HepG2 (cell line): ENCODE results near the gene CHID1. TPM values are rescaled to one million over a fixed set of nuclear protein-coding genes. Genes with fewer than 3 reads are reported as not detected.

Experiments used
- BATF2 ChIP-seq: sonication (generic); formaldehyde crosslinking; IDR thresholded peaks from 2 replicates; pipeline ENCODE4 v1.8.0; 2022; ENCODE audit warnings: mild to moderate bottlenecking, missing genetic modification reagents, moderate library complexity
- CSRNP1 ChIP-seq: sonication (generic); formaldehyde crosslinking; IDR thresholded peaks from 2 replicates; pipeline ENCODE4 v1.8.1; 2023; ENCODE audit warnings: mild to moderate bottlenecking, missing genetic modification reagents
- ELF4 ChIP-seq: sonication (generic); formaldehyde crosslinking; IDR thresholded peaks from 2 replicates; pipeline ENCODE4 v1.5.0; 2020; ENCODE audit warnings: missing genetic modification reagents, mild to moderate bottlenecking, moderate library complexity, borderline replicate concordance
- EZH2 ChIP-seq: conservative IDR thresholded peaks from 2 replicates; pipeline ENCODE4 v1.6.1; 2012; ENCODE audit warnings: mild to moderate bottlenecking, low read depth, low read length, moderate library complexity
- FOXA1 ChIP-seq, 2 experiments: fragments of 450-650 bp in 1 of 2; sonication (generic) in 1 of 2; formaldehyde crosslinking in 1 of 2; IDR thresholded peaks; 2 replicates each; pipeline versions ENCODE4 v1.4.0 to v1.6.1; 2016 to 2020; ENCODE audit warnings: missing genetic modification reagents in 1 of 2
- FOXO1 ChIP-seq: sonication (generic); formaldehyde crosslinking; IDR thresholded peaks from 2 replicates; pipeline ENCODE4 v1.4.0; 2020; ENCODE audit warnings: missing genetic modification reagents
- GABPB1 ChIP-seq: IDR thresholded peaks from 2 replicates; pipeline ENCODE4 v1.6.1; 2016; ENCODE audit warnings: mild to moderate bottlenecking, missing genetic modification reagents, moderate library complexity, missing compliant biosample characterization
- HDAC6 ChIP-seq: fragments of 200-600 bp; sonication (generic); IDR thresholded peaks from 2 replicates; pipeline ENCODE4 v1.7.0; 2017; ENCODE audit warnings: mild to moderate bottlenecking, antibody characterized with exemption, low read length, low read depth
- MEF2D ChIP-seq: sonication (generic); formaldehyde crosslinking; IDR thresholded peaks from 2 replicates; pipeline ENCODE4 v1.5.1; 2020; ENCODE audit warnings: mild to moderate bottlenecking, missing genetic modification reagents
- NFE2L2 ChIP-seq: fragments of 150-350 bp; IDR thresholded peaks from 2 replicates; pipeline ENCODE4 v1.6.1; 2014; ENCODE audit warnings: low read length
- NFYB ChIP-seq: sonication (generic); formaldehyde crosslinking; IDR thresholded peaks from 2 replicates; pipeline ENCODE4 v1.4.0; 2020; ENCODE audit warnings: missing genetic modification reagents
- PAF1 ChIP-seq: IDR thresholded peaks from 2 replicates; pipeline ENCODE4 v1.6.1; 2016; ENCODE audit warnings: missing genetic modification reagents, missing compliant biosample characterization
- POLR2AphosphoS2 ChIP-seq: IDR thresholded peaks from 2 replicates; pipeline ENCODE4 v1.6.1; 2011; ENCODE audit warnings: low read depth, low read length, improper control_type of control experiment
- SETDB1 ChIP-seq: sonication (generic); formaldehyde crosslinking; IDR thresholded peaks from 2 replicates; pipeline ENCODE4 v1.5.1; 2020; ENCODE audit warnings: missing genetic modification reagents, mild to moderate bottlenecking, borderline replicate concordance
- TAF1 ChIP-seq: sonication (generic); formaldehyde crosslinking; IDR thresholded peaks from 2 replicates; pipeline ENCODE4 v1.4.0; 2020; ENCODE audit warnings: missing genetic modification reagents
- XBP1 ChIP-seq: sonication (generic); formaldehyde crosslinking; IDR thresholded peaks from 2 replicates; pipeline ENCODE4 v1.5.0; 2020; ENCODE audit warnings: missing genetic modification reagents
- ZFP90 ChIP-seq: sonication (generic); formaldehyde crosslinking; IDR thresholded peaks from 2 replicates; pipeline ENCODE4 v1.8.0; 2022; ENCODE audit warnings: missing genetic modification reagents, mild to moderate bottlenecking, inconsistent platforms, borderline replicate concordance
- ZMAT3 ChIP-seq: sonication (generic); formaldehyde crosslinking; conservative IDR thresholded peaks from 2 replicates; pipeline ENCODE4 v1.7.0; 2021; ENCODE audit warnings: missing genetic modification reagents
- ZNF556 ChIP-seq: sonication (generic); formaldehyde crosslinking; IDR thresholded peaks from 2 replicates; pipeline ENCODE4 v1.4.0; 2020; ENCODE audit warnings: mild to moderate bottlenecking, missing genetic modification reagents, borderline replicate concordance
- ZNF629 ChIP-seq: sonication (generic); formaldehyde crosslinking; conservative IDR thresholded peaks from 2 replicates; pipeline ENCODE4 v1.5.0; 2020; ENCODE audit warnings: missing genetic modification reagents
- ZNF772 ChIP-seq: sonication (generic); formaldehyde crosslinking; IDR thresholded peaks from 2 replicates; pipeline ENCODE4 v1.5.0; 2020; ENCODE audit warnings: mild to moderate bottlenecking, missing genetic modification reagents
- ZSCAN31 ChIP-seq: sonication (generic); formaldehyde crosslinking; IDR thresholded peaks from 2 replicates; pipeline ENCODE4 v1.5.0; 2020; ENCODE audit warnings: low read depth, mild to moderate bottlenecking, missing genetic modification reagents
- ZSCAN9 ChIP-seq: IDR thresholded peaks from 2 replicates; pipeline ENCODE4 v1.6.1; 2016; ENCODE audit warnings: borderline replicate concordance
- polyA plus RNA-seq, 8 experiments: library from polyadenylated mRNA; depleted of rRNA in 3 of 8; stranded (reverse) in 7 of 8; unstranded in 1 of 8; fragments of >200 nt; fragmentation: Illumina TruSeq in 4 of 8; extraction: Trizol in 4 of 8; gene quantifications; 2 replicates each; pipeline versions ENCODE4 v1.2.1 to v1.2.3, GENCODE V29; 2011 to 2016; ENCODE audit warnings: low read depth in 4 of 8, missing spikeins in 1 of 8, mixed read lengths in 1 of 8; ENCODE audit not compliant: insufficient read depth in 1 of 8
- total RNA-seq, 5 experiments: library from RNA; depleted of rRNA; stranded (reverse); fragments of >200 nt; fragmentation: Illumina TruSeq; extraction: Trizol; gene quantifications; 2 replicates each; pipeline ENCODE4 v1.2.3, GENCODE V29; 2016; ENCODE audit warnings: low read depth in 1 of 5
- TF ChIP-seq, protein P1 (sequence below): sonication (generic); formaldehyde crosslinking; conservative IDR thresholded peaks from 2 replicates; pipeline ENCODE4 v1.4.0; 2020; ENCODE audit warnings: mild to moderate bottlenecking, missing genetic modification reagents, moderate library complexity
- TF ChIP-seq, protein P2 (sequence below): sonication (generic); formaldehyde crosslinking; IDR thresholded peaks from 2 replicates; pipeline ENCODE4 v1.4.0; 2020; ENCODE audit warnings: missing genetic modification reagents

CHID1 gene
- total and polyA plus RNA-seq, 2 of the 13 experiments (the other 11 are each of a cell fraction or from before 2014, with no cell fraction given), result 65.1 to 93.6 TPM

- TF ChIP-seq, protein P1, sequence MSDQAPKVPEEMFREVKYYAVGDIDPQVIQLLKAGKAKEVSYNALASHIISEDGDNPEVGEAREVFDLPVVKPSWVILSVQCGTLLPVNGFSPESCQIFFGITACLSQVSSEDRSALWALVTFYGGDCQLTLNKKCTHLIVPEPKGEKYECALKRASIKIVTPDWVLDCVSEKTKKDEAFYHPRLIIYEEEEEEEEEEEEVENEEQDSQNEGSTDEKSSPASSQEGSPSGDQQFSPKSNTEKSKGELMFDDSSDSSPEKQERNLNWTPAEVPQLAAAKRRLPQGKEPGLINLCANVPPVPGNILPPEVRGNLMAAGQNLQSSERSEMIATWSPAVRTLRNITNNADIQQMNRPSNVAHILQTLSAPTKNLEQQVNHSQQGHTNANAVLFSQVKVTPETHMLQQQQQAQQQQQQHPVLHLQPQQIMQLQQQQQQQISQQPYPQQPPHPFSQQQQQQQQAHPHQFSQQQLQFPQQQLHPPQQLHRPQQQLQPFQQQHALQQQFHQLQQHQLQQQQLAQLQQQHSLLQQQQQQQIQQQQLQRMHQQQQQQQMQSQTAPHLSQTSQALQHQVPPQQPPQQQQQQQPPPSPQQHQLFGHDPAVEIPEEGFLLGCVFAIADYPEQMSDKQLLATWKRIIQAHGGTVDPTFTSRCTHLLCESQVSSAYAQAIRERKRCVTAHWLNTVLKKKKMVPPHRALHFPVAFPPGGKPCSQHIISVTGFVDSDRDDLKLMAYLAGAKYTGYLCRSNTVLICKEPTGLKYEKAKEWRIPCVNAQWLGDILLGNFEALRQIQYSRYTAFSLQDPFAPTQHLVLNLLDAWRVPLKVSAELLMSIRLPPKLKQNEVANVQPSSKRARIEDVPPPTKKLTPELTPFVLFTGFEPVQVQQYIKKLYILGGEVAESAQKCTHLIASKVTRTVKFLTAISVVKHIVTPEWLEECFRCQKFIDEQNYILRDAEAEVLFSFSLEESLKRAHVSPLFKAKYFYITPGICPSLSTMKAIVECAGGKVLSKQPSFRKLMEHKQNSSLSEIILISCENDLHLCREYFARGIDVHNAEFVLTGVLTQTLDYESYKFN (CRISPR knock-in tag), result no peak
- TF ChIP-seq ZMAT3 (no peak), HDAC6 (no peak), ZSCAN31 (CRISPR knock-in tag) (peak; percentile 50; the same call in 1 of the 2 replicates), CSRNP1 (CRISPR knock-in tag) (no peak), EZH2 (no peak), NFYB (CRISPR knock-in tag) (no peak), ZSCAN9 (CRISPR knock-in tag) (no peak), MEF2D (CRISPR knock-in tag) (no peak), ZNF556 (CRISPR knock-in tag) (no peak), ELF4 (0 out of 2 replicates have a peak, but pooled peaks have one; percentile 34), POLR2AphosphoS2 (no peak), FOXO1 (CRISPR knock-in tag) (no peak), XBP1 (no peak), FOXA1 (IDR thresholded peaks at IDR 0.05) (no peak), FOXA1 (CRISPR knock-in tag; IDR thresholded peaks at IDR 0.05) (no peak), NFE2L2 (no peak), PAF1 (CRISPR knock-in tag) (no peak), GABPB1 (no peak), TAF1 (CRISPR knock-in tag) (no peak), BATF2 (CRISPR knock-in tag) (no peak), SETDB1 (CRISPR knock-in tag) (no peak), ZNF629 (CRISPR knock-in tag) (no peak), ZFP90 (CRISPR knock-in tag) (no peak), ZNF772 (CRISPR knock-in tag) (0 out of 2 replicates have a peak, but pooled peaks have one; percentile 29)
- TF ChIP-seq, protein P2, sequence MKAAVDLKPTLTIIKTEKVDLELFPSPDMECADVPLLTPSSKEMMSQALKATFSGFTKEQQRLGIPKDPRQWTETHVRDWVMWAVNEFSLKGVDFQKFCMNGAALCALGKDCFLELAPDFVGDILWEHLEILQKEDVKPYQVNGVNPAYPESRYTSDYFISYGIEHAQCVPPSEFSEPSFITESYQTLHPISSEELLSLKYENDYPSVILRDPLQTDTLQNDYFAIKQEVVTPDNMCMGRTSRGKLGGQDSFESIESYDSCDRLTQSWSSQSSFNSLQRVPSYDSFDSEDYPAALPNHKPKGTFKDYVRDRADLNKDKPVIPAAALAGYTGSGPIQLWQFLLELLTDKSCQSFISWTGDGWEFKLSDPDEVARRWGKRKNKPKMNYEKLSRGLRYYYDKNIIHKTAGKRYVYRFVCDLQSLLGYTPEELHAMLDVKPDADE (CRISPR knock-in tag), result no peak
Observed at GRCh38 chr11:843086-843734, 67.4 kb downstream of the CHID1 start (continued).
